Esophagus squamous epithelium (tissue), 4 donors: ENCODE data around the gene INO80D.

Source experiments
- POLR2A ChIP-seq, 4 donors: fragments of 450-650 bp; IDR thresholded peaks; one replicate each; pipeline ENCODE4 v1.6.1; 2017; ENCODE audit warnings: antibody characterized with exemption in 4 of 4, mild to moderate bottlenecking in 4 of 4, moderate library complexity in 3 of 4
- TF ChIP-seq, protein P1 (sequence below), 6 experiments: fragments of 450-650 bp in 4 of 6; fragments of 200-600 bp in 2 of 6; sonication (generic) in 2 of 6; IDR thresholded peaks; one replicate each; pipeline ENCODE4 v1.5.1; 2016 to 2019; ENCODE audit warnings: antibody characterized with exemption in 6 of 6, mild to moderate bottlenecking in 4 of 6, moderate library complexity in 4 of 6

DNA sequence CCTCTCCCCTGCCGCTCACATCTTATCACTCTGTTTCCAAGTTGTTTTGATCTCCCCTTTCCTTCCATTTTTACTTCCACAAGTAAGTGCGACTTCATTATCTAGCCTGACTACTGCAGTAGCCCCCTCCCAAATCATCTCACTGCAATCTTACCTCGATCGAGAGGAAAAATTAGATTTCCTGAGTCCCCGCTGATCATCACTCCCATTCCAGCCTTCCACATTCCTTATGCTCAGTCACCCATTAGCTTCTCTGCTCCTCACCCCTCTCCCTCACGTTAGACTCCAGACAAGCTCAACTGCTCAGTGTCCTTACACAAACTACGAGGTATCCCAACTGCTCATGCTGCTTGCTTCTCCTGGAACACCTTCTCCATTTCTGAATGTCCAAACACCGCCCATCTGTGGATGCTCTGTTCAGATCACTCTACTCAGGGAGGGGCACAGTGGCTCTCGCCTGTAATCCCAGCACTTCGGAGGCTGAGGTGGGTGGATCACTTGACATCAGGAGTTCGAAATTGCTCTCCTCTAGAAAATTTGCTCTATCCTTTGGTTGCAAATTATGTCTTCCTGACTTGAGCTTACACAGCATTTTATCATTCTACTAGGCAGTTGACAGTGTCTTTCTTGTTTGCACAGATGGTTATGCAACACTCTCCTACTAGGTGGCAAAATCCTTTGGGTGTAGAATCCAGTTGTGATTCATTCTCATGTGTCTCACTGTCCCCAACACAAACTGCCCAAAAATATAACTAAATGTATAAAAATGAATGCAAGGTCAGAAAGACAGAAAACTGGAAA lies 96.5 kb downstream of the INO80D start:
- TF ChIP-seq, protein P1, sequence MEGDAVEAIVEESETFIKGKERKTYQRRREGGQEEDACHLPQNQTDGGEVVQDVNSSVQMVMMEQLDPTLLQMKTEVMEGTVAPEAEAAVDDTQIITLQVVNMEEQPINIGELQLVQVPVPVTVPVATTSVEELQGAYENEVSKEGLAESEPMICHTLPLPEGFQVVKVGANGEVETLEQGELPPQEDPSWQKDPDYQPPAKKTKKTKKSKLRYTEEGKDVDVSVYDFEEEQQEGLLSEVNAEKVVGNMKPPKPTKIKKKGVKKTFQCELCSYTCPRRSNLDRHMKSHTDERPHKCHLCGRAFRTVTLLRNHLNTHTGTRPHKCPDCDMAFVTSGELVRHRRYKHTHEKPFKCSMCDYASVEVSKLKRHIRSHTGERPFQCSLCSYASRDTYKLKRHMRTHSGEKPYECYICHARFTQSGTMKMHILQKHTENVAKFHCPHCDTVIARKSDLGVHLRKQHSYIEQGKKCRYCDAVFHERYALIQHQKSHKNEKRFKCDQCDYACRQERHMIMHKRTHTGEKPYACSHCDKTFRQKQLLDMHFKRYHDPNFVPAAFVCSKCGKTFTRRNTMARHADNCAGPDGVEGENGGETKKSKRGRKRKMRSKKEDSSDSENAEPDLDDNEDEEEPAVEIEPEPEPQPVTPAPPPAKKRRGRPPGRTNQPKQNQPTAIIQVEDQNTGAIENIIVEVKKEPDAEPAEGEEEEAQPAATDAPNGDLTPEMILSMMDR (IDR thresholded peaks at IDR 0.05), result no peak
- no peak for TF ChIP-seq POLR2A (IDR thresholded peaks at IDR 0.05)
